Mucosa of descending colon (tissue), 3 donors: Measurements from ENCODE around the gene MYO16. TPM values are rescaled to one million over a fixed set of nuclear protein-coding genes. Genes with fewer than 3 reads are reported as not detected.
A peak's percentile ranks its signal among the peaks of the same experiment; 100 is the strongest.

Source experiments
- ATAC-seq: fragments of 200-7000 bp; cut with Tn5 transposase; one replicate; pipeline ENCODE4 v1.9.1; 2020; ENCODE audit warnings: mild to moderate bottlenecking, moderate library complexity
- DNase-seq, 3 donors: peaks; one replicate each; pipeline ENCODE4 v3.0.0-alpha.2; 2020
- H3K36me3 ChIP-seq: fragments of 200-600 bp; one replicate; pipeline ENCODE4 v1.8.0; 2021; ENCODE audit warnings: low read depth, mild to moderate bottlenecking
- H3K4me1 ChIP-seq: fragments of 200-600 bp; one replicate; pipeline ENCODE4 v1.8.0; 2021; ENCODE audit warnings: low read depth, mild to moderate bottlenecking
- H3K4me3 ChIP-seq: fragments of 200-600 bp; one replicate; pipeline ENCODE4 v1.8.0; 2021; ENCODE audit warnings: mild to moderate bottlenecking
- H3K9me3 ChIP-seq: fragments of 200-600 bp; one replicate; pipeline ENCODE4 v1.8.0; 2021; ENCODE audit warnings: mild to moderate bottlenecking
- CTCF ChIP-seq: fragments of 200-600 bp; IDR thresholded peaks from one replicate; pipeline ENCODE4 v1.8.0; 2022; ENCODE audit warnings: antibody characterized with exemption, mild to moderate bottlenecking
- intact Hi-C, 2 donors: fragments of 100-400 bp; cut with DNase I in 1 of 2; cut with micrococcal nuclease in 1 of 2; formaldehyde crosslinking; loops; one replicate each; pipeline versions ENCODE4 v1.11.0 to v1.11.1; 2022; cut with DNase I, micrococcal nuclease
- total RNA-seq, 3 donors: library from RNA; stranded (reverse); fragmentation: NEBNext Ultra II Directional in 2 of 3; extraction: Animal tissue kit (Norgen Biotek cat#: 25700) in 2 of 3; gene quantifications; one replicate each; pipeline versions ENCODE4 v1.2.1 to v1.2.4, GENCODE V29; 2021 to 2023
- donor health status: DM: no; HTN: no; CAD: no; lungs with moderate emphysema.
- donor health status: DM: no; HTN: no; CAD: no.
- donor health status: DM: no; HTN: yes; CAD: no.

Gene MYO16
- total RNA-seq, 3 donors from 2014 or later: 0.06 TPM; not detected in 2

- ATAC-seq: no peak
- no peaks in the 10 kb centered on the region for H3K9me3 ChIP-seq
- no peak for DNase-seq
- intact Hi-C loops: no loop called here
- no peaks in the 10 kb centered on the region for H3K4me1 ChIP-seq
- no peak overlapping the region for H3K4me3 ChIP-seq
- no peak for TF ChIP-seq CTCF
- H3K36me3 ChIP-seq: no peaks in the 10 kb centered on the region
Measured at GRCh38 chr13:109126178-109126577, 496.8 kb downstream of the MYO16 start.

- intact Hi-C loops: no loop called here
- no peak for ATAC-seq
Measured at GRCh38 chr13:109126891-109127641, 497.7 kb downstream of the MYO16 start.

GRCh38 chr13:109128121-109128520 is 498.7 kb downstream of the MYO16 start:
- intact Hi-C loops: no loop called here
- Histone ChIP-seq H3K4me1 (no peaks in the 10 kb centered on the region), H3K9me3 (no peaks in the 10 kb centered on the region), H3K36me3 (no peaks in the 10 kb centered on the region), H3K4me3 (no peak overlapping the region)
- ATAC-seq (no peak), DNase-seq (no peak)
- TF ChIP-seq CTCF: no peak

More at GRCh38 chr13:109126891-109127641, 497.7 kb downstream of the MYO16 start:
- Histone ChIP-seq H3K4me3 (no peak overlapping the region), H3K9me3 (no peaks in the 10 kb centered on the region), H3K36me3 (no peaks in the 10 kb centered on the region), H3K4me1 (no peaks in the 10 kb centered on the region)
- no peak for TF ChIP-seq CTCF
- no peak for DNase-seq

GRCh38 chr13:109130093-109130835 is 500.9 kb downstream of the MYO16 start:
- DNase-seq (no peak), ATAC-seq (no peak)
- TF ChIP-seq CTCF: no peak
- no peaks in the 10 kb centered on the region for H3K36me3 ChIP-seq
- H3K4me3 ChIP-seq: no peak overlapping the region
- no peaks in the 10 kb centered on the region for H3K9me3 ChIP-seq
- intact Hi-C loops: no loop called here
- H3K4me1 ChIP-seq: no peaks in the 10 kb centered on the region

GRCh38 chr13:109131698-109132257 is 502.4 kb downstream of the MYO16 start:
- peak in 1 of 3 donors; percentile 21 for DNase-seq
- no peaks in the 10 kb centered on the region for H3K36me3 ChIP-seq
- ATAC-seq: peak; percentile 56
- intact Hi-C loops: no loop called here
- TF ChIP-seq CTCF: no peak
- H3K9me3 ChIP-seq: no peaks in the 10 kb centered on the region
- no peak overlapping the region for H3K4me3 ChIP-seq
- no peaks in the 10 kb centered on the region for H3K4me1 ChIP-seq
